Astrocyte of the hippocampus (primary cell): ENCODE results near the gene PCDHGB7.
A peak's percentile ranks its signal among the peaks of the same experiment; 100 is the strongest.
"Not testable (repeated sequence)": the region's sequence is repeated elsewhere in the genome, so short reads cannot be mapped to it uniquely, and the experiment has no call there.

ENCODE experiments used
- DNase-seq: peaks from one replicate; pipeline ENCODE4 v3.0.0; 2011; ENCODE audit warnings: low read depth, low spot score

Gene PCDHGB7

GRCh38 chr5:141397756-141398551, 19.5 kb upstream of the PCDHGB7 start, which contains the start of gene PCDHGB5:
TSS of gene PCDHGB5 (plus strand) at chr5:141397947. CDS start at chr5:141398128, 181 bp downstream.
- peak; percentile 66 for DNase-seq

- DNase-seq, result no peak
Measured at GRCh38 chr5:141398608-141399007, 18.9 kb upstream of the PCDHGB7 start.

GRCh38 chr5:141399555-141400258, 17.8 kb upstream of the PCDHGB7 start:
- no peak for DNase-seq

- DNase-seq, result peak; percentile 18
Measured at GRCh38 chr5:141402553-141403243, 14.8 kb upstream of the PCDHGB7 start, which contains the start of gene PCDHGA9. TSS of gene PCDHGA9 (plus strand) at chr5:141402778. CDS start at chr5:141402953, 175 bp downstream.

GRCh38 chr5:141403387-141403786, 14.1 kb upstream of the PCDHGB7 start:
- no peak for DNase-seq

GRCh38 chr5:141407790-141408505, 9.5 kb upstream of the PCDHGB7 start, which contains the start of gene PCDHGB6:
TSS of gene PCDHGB6 (plus strand) at chr5:141408021. CDS start at chr5:141408203, 182 bp downstream.
- DNase-seq, result peak; percentile 62

- DNase-seq, result no peak
Measured at GRCh38 chr5:141409598-141410306, 7.7 kb upstream of the PCDHGB7 start.

GRCh38 chr5:141411575-141411974, 5.9 kb upstream of the PCDHGB7 start:
- no peak for DNase-seq

- DNase-seq, result peak; percentile 70
Measured at GRCh38 chr5:141412854-141413539, 4.5 kb upstream of the PCDHGB7 start, which contains the start of gene PCDHGA10. TSS of gene PCDHGA10 (plus strand) at chr5:141412987. CDS start at chr5:141413176, 189 bp downstream.

- DNase-seq, result no peak
Measured at GRCh38 chr5:141413540-141414069, 3.9 kb upstream of the PCDHGB7 start.

- DNase-seq, result not testable (repeated sequence)
Measured at GRCh38 chr5:141414548-141415274, 2.8 kb upstream of the PCDHGB7 start.

GRCh38 chr5:141415275-141415618, 2.2 kb upstream of the PCDHGB7 start:
- DNase-seq, result not testable (repeated sequence)

- DNase-seq, result no peak
Measured at GRCh38 chr5:141419074-141419880, 1.8 kb downstream of the PCDHGB7 start.

- DNase-seq, result peak; percentile 69
Measured at GRCh38 chr5:141420855-141421488, 3.5 kb downstream of the PCDHGB7 start, which contains the start of gene PCDHGA11. TSS of gene PCDHGA11 (plus strand) at chr5:141421051. CDS start at chr5:141421228, 177 bp downstream.

- no peak for DNase-seq
Measured at GRCh38 chr5:141421489-141421855, 4.0 kb downstream of the PCDHGB7 start.

GRCh38 chr5:141422742-141423291, 5.3 kb downstream of the PCDHGB7 start:
- no peak for DNase-seq

- no peak for DNase-seq
Measured at GRCh38 chr5:141427783-141428426, 10.4 kb downstream of the PCDHGB7 start.
